HG02943 (cell line): ENCODE results near the gene CENPF.

Experiments used
- ATAC-seq: cut with Tn5 transposase; IDR thresholded peaks from one replicate; pipeline ENCODE4 v1.9.1; 2021; ENCODE audit warnings: mild to moderate bottlenecking, low read depth, moderate library complexity; ENCODE audit not compliant: unreplicated experiment

Gene CENPF

DNA sequence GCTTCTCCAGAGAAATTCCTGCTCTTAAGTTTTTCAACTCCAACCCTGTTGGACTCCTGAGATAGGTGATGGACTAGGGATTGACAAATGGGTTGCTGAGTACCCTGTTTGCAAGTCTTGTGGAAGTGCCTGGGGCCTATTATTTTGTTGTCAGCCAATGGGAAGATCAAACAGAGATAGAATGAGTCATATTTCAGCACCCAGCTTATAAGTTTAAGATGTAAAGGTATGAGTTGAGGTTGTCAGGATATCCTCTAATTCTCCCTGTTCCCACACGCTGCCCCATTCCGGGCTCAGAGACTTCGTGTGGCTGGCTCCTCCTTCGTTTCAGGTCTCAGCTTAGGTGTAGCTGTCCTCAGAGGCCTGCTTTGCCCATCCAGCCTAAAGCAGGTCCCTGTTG is 91.8 kb downstream of the CENPF start:
- no peak for ATAC-seq

DNA sequence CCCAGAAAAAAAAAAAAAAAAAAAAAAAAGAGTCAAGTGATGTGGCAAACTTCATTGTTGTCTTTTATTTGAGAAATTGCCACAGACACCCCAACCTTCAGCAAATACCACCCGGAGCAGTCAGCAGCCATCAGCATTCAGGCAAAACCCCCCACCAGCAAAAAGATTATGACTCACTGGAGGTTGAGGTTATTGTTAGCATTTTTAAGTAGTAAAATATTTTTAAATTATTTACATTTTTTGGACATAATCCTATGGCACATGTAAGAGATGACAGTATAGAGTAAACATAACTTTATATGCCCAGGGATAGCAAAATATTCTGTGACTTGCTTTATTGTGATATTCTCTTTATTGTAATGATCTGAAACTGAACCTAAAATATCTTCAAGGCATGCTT is 95.6 kb downstream of the CENPF start:
- ATAC-seq: no peak

DNA sequence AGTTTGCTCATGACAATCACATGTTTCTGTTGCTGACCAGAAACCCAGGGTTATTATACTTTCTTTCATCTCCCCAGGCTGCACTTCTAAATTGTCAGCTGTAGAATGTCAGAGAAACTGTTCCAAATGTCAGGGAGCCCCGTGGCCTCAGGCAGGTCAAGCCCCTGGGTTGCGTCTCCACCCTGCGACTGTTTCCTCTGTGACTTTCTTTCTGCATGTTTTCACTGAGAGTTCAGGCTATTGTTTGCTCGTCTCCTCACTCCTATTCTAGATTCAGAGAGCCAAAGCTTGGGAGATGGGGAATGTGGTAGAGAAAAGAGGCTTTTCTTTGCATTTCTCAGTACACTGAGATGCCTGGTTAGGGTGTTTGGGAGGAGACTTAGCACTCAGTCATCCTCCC is 97.4 kb downstream of the CENPF start:
- no peak for ATAC-seq

DNA sequence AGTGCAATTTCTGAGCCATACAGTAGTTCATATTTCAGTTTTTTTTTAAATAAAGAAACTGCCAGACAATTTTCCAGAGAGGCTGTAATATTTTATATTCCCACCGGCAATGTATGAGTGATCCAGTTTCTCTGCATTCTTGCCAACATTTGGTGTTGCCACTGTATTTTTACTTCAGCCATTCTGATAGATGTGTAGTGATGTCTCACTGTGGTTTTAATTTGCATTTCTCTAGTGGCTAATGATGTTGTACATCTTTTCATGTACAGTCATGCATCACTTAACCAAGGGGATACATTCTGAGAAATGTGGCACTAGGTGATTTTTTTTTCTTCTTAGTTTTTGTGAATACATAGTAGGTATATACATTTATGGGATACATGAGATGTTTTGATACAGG is 99.6 kb downstream of the CENPF start:
- ATAC-seq: no peak

DNA sequence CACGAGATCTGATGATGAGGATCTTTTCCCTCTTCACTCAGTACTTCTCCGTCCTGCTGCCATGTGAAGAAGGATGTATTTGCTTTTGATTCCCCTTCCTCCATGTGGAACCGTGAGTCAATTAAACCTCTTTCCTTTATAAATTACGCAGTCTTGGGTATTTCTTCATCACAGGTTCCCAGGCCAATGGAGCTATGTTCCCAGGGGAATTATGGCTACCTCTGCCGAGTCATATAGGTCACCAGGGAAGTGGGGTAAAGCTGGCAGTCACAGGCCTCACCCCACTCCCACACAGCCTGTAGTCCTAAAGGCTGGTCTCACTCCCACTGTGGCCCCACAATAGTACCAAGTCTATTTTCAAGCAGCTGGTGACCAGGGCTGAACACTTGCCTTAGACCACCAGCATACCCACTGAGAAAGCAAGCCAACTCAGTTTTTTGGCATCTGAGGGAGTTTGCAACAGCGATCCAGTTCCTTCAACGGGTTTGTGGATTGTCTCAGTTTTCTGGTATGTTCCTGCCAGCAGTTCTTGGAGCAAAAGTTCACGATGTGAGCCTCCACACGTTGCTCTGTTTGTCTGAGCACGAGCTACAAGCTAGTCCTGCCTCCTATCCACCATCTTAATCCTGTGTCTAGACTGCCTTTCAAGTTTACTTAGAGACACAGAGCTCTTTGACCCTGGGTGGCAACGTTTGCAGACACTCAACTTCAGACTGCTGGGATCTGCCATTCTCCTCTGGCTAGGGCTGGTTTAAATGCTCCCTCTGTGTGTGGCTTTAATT is 104.5 kb downstream of the CENPF start:
- no peak for ATAC-seq

DNA sequence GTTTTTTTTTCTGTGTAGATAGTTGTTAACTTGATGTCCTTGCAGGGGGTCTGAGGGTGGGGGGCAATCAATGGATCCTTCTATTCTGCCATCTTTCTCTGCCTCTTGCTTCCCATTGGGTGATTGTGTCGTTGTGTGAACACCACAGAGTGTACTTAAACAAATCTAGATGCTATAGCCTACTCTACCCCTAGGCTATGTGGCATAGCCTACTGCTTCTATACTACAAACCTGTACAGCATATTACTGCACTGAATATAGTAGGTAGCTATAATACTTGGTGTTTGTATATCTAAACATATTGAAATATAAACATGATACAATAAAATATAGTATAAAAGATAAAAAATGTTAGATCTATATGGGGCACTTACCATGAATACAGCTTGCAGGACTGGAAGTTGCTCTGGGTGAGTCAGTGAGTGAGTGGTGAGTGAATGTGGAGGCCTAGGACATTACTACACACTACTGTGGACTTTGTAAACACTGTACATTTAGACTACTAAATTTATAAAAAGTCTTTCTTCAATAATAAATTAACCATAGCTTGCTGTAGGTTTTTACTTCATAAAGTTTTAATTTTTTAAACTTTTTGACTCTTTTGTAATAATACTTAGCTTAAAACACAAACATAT is 105.4 kb downstream of the CENPF start:
- ATAC-seq: no peak

DNA sequence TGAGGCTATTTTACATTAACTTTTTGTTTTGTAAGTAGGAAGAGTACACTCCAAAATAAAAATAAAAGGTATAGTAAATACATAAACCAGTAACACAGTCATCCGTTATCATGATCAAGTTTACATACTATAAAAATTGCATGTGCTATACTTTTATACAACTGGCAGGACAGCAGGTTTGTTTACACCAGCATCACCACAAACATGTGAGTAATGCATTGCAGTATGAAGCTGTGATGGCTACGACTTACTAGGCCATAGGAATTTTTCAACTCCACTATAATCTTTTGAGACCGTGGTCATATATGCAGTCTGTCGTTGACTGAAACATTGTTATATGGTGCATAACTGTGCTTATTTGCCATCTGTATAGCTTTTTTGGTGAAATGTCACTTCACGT is 106.2 kb downstream of the CENPF start:
- ATAC-seq: no peak

DNA sequence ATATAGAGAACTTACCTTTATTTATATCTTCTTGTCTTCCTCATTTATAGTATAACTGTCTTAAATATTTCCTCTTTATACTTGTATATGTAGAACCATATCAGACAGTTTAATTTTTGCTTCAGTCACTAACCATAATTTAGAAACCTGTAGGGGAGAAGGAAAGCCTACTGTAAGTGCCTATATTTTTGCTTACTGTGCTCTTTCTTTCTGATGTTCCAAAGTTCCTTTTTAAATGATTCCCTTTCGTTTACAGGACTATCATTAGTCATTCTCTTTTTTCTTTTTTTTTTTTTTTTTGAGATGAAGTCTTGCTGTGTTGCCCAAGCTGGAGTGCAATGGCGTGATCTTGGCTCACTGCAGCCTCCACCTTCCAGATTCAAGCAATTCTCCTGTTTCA is 109.7 kb downstream of the CENPF start:
- no peak for ATAC-seq
